HEK293 (cell line): Measurements from ENCODE around the gene AGAP5.

Experiments used
- BCL11B ChIP-seq: fragments of 450-650 bp; formaldehyde crosslinking; IDR thresholded peaks from 2 replicates; pipeline ENCODE4 v1.5.1; 2016; ENCODE audit warnings: low read depth, missing biosample characterization, missing genetic modification characterization
- KLF8 ChIP-seq: fragments of 450-650 bp; formaldehyde crosslinking; IDR thresholded peaks from 2 replicates; pipeline ENCODE4 v1.5.1; 2016; ENCODE audit warnings: missing biosample characterization, missing genetic modification characterization
- KLF9 ChIP-seq: fragments of 450-650 bp; formaldehyde crosslinking; IDR thresholded peaks from 2 replicates; pipeline ENCODE4 v1.5.1; 2016; ENCODE audit warnings: missing biosample characterization, missing genetic modification characterization, low read depth
- OVOL3 ChIP-seq: fragments of 450-650 bp; formaldehyde crosslinking; IDR thresholded peaks from 2 replicates; pipeline ENCODE4 v1.5.1; 2016; ENCODE audit warnings: missing biosample characterization, missing genetic modification characterization
- PRDM1 ChIP-seq: fragments of 450-650 bp; formaldehyde crosslinking; IDR thresholded peaks from 2 replicates; pipeline ENCODE4; 2016; ENCODE audit warnings: missing biosample characterization, missing genetic modification characterization
- SCRT2 ChIP-seq: fragments of 450-650 bp; formaldehyde crosslinking; IDR thresholded peaks from 2 replicates; pipeline ENCODE4 v1.5.1; 2016; ENCODE audit warnings: missing biosample characterization, missing genetic modification characterization
- SP2 ChIP-seq: fragments of 450-650 bp; formaldehyde crosslinking; IDR thresholded peaks from 2 replicates; pipeline ENCODE4 v1.5.1; 2016; ENCODE audit warnings: missing biosample characterization, missing genetic modification characterization
- ZBTB20 ChIP-seq: fragments of 450-650 bp; formaldehyde crosslinking; IDR thresholded peaks from 2 replicates; pipeline ENCODE4 v1.5.1; 2016; ENCODE audit warnings: missing biosample characterization, missing genetic modification characterization
- ZBTB7A ChIP-seq: fragments of 450-650 bp; formaldehyde crosslinking; IDR thresholded peaks from 2 replicates; pipeline ENCODE4 v1.5.1; 2016; ENCODE audit warnings: low read depth, missing biosample characterization, missing genetic modification characterization
- ZFHX2 ChIP-seq: fragments of 450-650 bp; formaldehyde crosslinking; conservative IDR thresholded peaks from 2 replicates; pipeline ENCODE4 v1.5.1; 2016; ENCODE audit warnings: missing biosample characterization, missing genetic modification characterization
- ZIC2 ChIP-seq: fragments of 450-650 bp; formaldehyde crosslinking; IDR thresholded peaks from 2 replicates; pipeline ENCODE4 v1.5.1; 2016; ENCODE audit warnings: missing biosample characterization, missing genetic modification characterization
- ZNF121 ChIP-seq: fragments of 450-650 bp; formaldehyde crosslinking; IDR thresholded peaks from 2 replicates; pipeline ENCODE4 v1.5.1; 2016; ENCODE audit warnings: missing biosample characterization, missing genetic modification characterization
- ZNF239 ChIP-seq: fragments of 450-650 bp; formaldehyde crosslinking; IDR thresholded peaks from 2 replicates; pipeline ENCODE4 v1.5.1; 2016; ENCODE audit warnings: missing biosample characterization, missing genetic modification characterization
- ZNF274 ChIP-seq, 2 experiments: fragments of 200-500 bp in 1 of 2; fragments of 450-650 bp in 1 of 2; sonication (Bioruptor generic) in 1 of 2; formaldehyde crosslinking in 1 of 2; IDR thresholded peaks; 2 replicates each; pipeline versions ENCODE4 v1.5.1 to v1.6.1; 2014 to 2016; ENCODE audit warnings: borderline replicate concordance in 1 of 2, inconsistent platforms in 1 of 2, low read length in 1 of 2, missing biosample characterization in 1 of 2, missing genetic modification characterization in 1 of 2
- ZNF335 ChIP-seq: fragments of 450-650 bp; formaldehyde crosslinking; conservative IDR thresholded peaks from 2 replicates; pipeline ENCODE4 v1.5.1; 2016; ENCODE audit warnings: missing biosample characterization, missing genetic modification characterization
- ZNF391 ChIP-seq: fragments of 450-650 bp; formaldehyde crosslinking; IDR thresholded peaks from 2 replicates; pipeline ENCODE4 v1.5.1; 2016; ENCODE audit warnings: low read depth, missing biosample characterization, missing genetic modification characterization, borderline replicate concordance
- ZNF394 ChIP-seq: fragments of 450-650 bp; formaldehyde crosslinking; IDR thresholded peaks from 2 replicates; pipeline ENCODE4 v1.5.1; 2016; ENCODE audit warnings: missing biosample characterization, missing genetic modification characterization, mild to moderate bottlenecking, moderate library complexity, borderline replicate concordance
- ZNF426 ChIP-seq: fragments of 450-650 bp; formaldehyde crosslinking; IDR thresholded peaks from 2 replicates; pipeline ENCODE4 v1.5.1; 2017; ENCODE audit warnings: missing biosample characterization, missing genetic modification characterization, mild to moderate bottlenecking, inconsistent platforms, moderate library complexity
- ZNF501 ChIP-seq: fragments of 450-650 bp; formaldehyde crosslinking; IDR thresholded peaks from 2 replicates; pipeline ENCODE4 v1.5.1; 2016; ENCODE audit warnings: missing biosample characterization, missing genetic modification characterization
- ZNF530 ChIP-seq: fragments of 450-650 bp; formaldehyde crosslinking; IDR thresholded peaks from 2 replicates; pipeline ENCODE4 v1.5.1; 2016; ENCODE audit warnings: low read depth, missing biosample characterization, missing genetic modification characterization
- ZNF558 ChIP-seq: fragments of 450-650 bp; formaldehyde crosslinking; IDR thresholded peaks from 2 replicates; pipeline ENCODE4 v1.5.1; 2016; ENCODE audit warnings: missing biosample characterization, missing genetic modification characterization
- ZNF561 ChIP-seq: fragments of 450-650 bp; IDR thresholded peaks from 2 replicates; pipeline ENCODE4 v1.5.1; 2018; ENCODE audit warnings: missing biosample characterization, missing genetic modification characterization, borderline replicate concordance
- ZNF585B ChIP-seq: fragments of 450-650 bp; formaldehyde crosslinking; IDR thresholded peaks from 2 replicates; pipeline ENCODE4 v1.5.1; 2016; ENCODE audit warnings: missing biosample characterization, missing genetic modification characterization
- ZNF624 ChIP-seq: fragments of 450-650 bp; formaldehyde crosslinking; IDR thresholded peaks from 2 replicates; pipeline ENCODE4 v1.5.1; 2017; ENCODE audit warnings: missing biosample characterization, missing genetic modification characterization
- TF ChIP-seq, protein P1 (sequence below): fragments of 450-650 bp; formaldehyde crosslinking; IDR thresholded peaks from 2 replicates; pipeline ENCODE4 v1.5.1; 2016; ENCODE audit warnings: missing biosample characterization, missing genetic modification characterization
- TF ChIP-seq, protein P2 (sequence below): fragments of 450-650 bp; formaldehyde crosslinking; IDR thresholded peaks from 2 replicates; pipeline ENCODE4 v1.5.1; 2016; ENCODE audit warnings: missing biosample characterization, missing genetic modification characterization, low read depth
- TF ChIP-seq, protein P3 (sequence below): fragments of 450-650 bp; formaldehyde crosslinking; IDR thresholded peaks from 2 replicates; pipeline ENCODE4 v1.5.1; 2016; ENCODE audit warnings: missing biosample characterization, missing genetic modification characterization
- TF ChIP-seq, protein P4 (sequence below): fragments of 450-650 bp; formaldehyde crosslinking; IDR thresholded peaks from 2 replicates; pipeline ENCODE4 v1.5.1; 2016; ENCODE audit warnings: missing biosample characterization, missing genetic modification characterization, borderline replicate concordance

Gene AGAP5

DNA sequence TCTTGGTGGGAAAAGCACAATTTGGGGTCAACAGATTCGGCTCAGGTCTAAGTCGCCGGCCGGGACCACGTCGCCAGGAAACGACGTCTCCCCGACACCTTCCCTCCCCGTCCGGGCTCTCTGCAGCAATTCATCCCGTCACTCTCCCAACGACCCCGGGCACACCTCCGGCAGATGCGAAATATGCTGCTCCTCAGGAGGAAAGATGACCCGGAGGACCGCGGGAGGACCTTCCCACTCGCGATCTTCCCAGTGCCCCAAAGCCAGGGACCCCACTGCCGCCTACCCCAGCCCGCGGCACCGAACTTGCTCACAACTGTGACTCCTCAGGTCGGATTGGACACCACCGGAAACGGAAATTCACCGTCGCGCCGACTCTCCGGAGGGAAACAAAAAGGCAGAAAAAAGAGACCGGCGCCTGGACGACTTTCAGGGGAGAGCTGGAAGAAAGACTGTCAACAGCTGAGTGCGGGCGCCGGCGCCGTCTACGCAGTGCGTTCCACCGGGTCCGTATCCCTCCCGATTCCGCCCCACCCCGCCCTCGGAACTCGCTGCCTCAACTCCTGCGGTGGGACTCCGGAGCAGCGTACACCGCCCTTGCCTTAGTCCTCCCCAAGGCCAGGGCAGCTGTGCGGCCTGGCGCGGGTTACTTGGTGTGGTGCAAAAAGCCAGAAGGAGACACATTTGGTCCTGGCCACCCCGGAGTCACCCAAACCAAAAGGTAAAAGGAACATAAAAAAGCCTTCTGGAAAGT, 32.4 kb upstream of the AGAP5 start (continued):
- TF ChIP-seq, protein P1, sequence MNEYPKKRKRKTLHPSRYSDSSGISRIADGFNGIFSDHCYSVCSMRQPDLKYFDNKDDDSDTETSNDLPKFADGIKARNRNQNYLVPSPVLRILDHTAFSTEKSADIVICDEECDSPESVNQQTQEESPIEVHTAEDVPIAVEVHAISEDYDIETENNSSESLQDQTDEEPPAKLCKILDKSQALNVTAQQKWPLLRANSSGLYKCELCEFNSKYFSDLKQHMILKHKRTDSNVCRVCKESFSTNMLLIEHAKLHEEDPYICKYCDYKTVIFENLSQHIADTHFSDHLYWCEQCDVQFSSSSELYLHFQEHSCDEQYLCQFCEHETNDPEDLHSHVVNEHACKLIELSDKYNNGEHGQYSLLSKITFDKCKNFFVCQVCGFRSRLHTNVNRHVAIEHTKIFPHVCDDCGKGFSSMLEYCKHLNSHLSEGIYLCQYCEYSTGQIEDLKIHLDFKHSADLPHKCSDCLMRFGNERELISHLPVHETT (tag by site-specific recombination) = peak; percentile 97
- peak; percentile 99 for TF ChIP-seq ZNF501 (tag by site-specific recombination)
- TF ChIP-seq ZBTB20 (tag by site-specific recombination) = peak; percentile 65; the same call in 1 of the 2 replicates
- no peak; the same call in 1 of the 2 replicates for TF ChIP-seq PRDM1 (tag by site-specific recombination)
- TF ChIP-seq ZFHX2 = no peak; the same call in 1 of the 2 replicates
- no peak for TF ChIP-seq BCL11B (tag by site-specific recombination)
- TF ChIP-seq KLF8 = peak; percentile 95
- no peak for TF ChIP-seq ZNF624
- no peak for TF ChIP-seq ZBTB7A (tag by site-specific recombination)
- TF ChIP-seq ZIC2 (tag by site-specific recombination) = no peak
- no peak for TF ChIP-seq ZNF530 (tag by site-specific recombination)
- peak; percentile 92; the same call in 1 of the 2 replicates for TF ChIP-seq ZNF561 (tag by site-specific recombination)
- peak; percentile 85 for TF ChIP-seq ZNF394
- TF ChIP-seq KLF9 = no peak; the same call in 1 of the 2 replicates
- TF ChIP-seq ZNF558 = no peak
- peak; percentile 70 for TF ChIP-seq ZNF335 (tag by site-specific recombination)
- TF ChIP-seq SP2 (tag by site-specific recombination) = peak; percentile 76
- TF ChIP-seq OVOL3 (tag by site-specific recombination) = no peak
- no peak; the same call in 1 of the 2 replicates for TF ChIP-seq ZNF426 (tag by site-specific recombination)
- TF ChIP-seq ZNF391 (tag by site-specific recombination) = peak; percentile 92; the same call in 1 of the 2 replicates
- 0 out of 2 replicates have a peak, but pooled peaks have one; percentile 46 for TF ChIP-seq ZNF239
- no peak for TF ChIP-seq ZNF274 (IDR thresholded peaks at IDR 0.05; ENCODE audit: low read length)
- no peak for TF ChIP-seq ZNF274 (tag by site-specific recombination; IDR thresholded peaks at IDR 0.05; ENCODE audit: borderline replicate concordance)
- TF ChIP-seq, protein P2, sequence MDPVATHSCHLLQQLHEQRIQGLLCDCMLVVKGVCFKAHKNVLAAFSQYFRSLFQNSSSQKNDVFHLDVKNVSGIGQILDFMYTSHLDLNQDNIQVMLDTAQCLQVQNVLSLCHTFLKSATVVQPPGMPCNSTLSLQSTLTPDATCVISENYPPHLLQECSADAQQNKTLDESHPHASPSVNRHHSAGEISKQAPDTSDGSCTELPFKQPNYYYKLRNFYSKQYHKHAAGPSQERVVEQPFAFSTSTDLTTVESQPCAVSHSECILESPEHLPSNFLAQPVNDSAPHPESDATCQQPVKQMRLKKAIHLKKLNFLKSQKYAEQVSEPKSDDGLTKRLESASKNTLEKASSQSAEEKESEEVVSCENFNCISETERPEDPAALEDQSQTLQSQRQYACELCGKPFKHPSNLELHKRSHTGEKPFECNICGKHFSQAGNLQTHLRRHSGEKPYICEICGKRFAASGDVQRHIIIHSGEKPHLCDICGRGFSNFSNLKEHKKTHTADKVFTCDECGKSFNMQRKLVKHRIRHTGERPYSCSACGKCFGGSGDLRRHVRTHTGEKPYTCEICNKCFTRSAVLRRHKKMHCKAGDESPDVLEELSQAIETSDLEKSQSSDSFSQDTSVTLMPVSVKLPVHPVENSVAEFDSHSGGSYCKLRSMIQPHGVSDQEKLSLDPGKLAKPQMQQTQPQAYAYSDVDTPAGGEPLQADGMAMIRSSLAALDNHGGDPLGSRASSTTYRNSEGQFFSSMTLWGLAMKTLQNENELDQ (tag by site-specific recombination) = no peak
- TF ChIP-seq, protein P3, sequence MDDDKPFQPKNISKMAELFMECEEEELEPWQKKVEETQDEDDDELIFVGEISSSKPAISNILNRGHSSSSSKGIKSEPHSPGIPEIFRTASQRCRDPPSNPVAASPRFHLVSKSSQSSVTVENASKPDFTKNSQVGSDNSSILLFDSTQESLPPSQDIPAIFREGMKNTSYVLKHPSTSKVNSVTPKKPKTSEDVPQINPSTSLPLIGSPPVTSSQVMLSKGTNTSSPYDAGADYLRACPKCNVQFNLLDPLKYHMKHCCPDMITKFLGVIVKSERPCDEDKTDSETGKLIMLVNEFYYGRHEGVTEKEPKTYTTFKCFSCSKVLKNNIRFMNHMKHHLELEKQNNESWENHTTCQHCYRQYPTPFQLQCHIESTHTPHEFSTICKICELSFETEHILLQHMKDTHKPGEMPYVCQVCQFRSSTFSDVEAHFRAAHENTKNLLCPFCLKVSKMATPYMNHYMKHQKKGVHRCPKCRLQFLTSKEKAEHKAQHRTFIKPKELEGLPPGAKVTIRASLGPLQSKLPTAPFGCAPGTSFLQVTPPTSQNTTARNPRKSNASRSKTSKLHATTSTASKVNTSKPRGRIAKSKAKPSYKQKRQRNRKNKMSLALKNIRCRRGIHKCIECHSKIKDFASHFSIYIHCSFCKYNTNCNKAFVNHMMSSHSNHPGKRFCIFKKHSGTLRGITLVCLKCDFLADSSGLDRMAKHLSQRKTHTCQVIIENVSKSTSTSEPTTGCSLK (tag by site-specific recombination) = no peak
- TF ChIP-seq ZNF121 = peak; percentile 76; the same call in 1 of the 2 replicates
- TF ChIP-seq SCRT2 (tag by site-specific recombination) = peak; percentile 95
- TF ChIP-seq, protein P4, sequence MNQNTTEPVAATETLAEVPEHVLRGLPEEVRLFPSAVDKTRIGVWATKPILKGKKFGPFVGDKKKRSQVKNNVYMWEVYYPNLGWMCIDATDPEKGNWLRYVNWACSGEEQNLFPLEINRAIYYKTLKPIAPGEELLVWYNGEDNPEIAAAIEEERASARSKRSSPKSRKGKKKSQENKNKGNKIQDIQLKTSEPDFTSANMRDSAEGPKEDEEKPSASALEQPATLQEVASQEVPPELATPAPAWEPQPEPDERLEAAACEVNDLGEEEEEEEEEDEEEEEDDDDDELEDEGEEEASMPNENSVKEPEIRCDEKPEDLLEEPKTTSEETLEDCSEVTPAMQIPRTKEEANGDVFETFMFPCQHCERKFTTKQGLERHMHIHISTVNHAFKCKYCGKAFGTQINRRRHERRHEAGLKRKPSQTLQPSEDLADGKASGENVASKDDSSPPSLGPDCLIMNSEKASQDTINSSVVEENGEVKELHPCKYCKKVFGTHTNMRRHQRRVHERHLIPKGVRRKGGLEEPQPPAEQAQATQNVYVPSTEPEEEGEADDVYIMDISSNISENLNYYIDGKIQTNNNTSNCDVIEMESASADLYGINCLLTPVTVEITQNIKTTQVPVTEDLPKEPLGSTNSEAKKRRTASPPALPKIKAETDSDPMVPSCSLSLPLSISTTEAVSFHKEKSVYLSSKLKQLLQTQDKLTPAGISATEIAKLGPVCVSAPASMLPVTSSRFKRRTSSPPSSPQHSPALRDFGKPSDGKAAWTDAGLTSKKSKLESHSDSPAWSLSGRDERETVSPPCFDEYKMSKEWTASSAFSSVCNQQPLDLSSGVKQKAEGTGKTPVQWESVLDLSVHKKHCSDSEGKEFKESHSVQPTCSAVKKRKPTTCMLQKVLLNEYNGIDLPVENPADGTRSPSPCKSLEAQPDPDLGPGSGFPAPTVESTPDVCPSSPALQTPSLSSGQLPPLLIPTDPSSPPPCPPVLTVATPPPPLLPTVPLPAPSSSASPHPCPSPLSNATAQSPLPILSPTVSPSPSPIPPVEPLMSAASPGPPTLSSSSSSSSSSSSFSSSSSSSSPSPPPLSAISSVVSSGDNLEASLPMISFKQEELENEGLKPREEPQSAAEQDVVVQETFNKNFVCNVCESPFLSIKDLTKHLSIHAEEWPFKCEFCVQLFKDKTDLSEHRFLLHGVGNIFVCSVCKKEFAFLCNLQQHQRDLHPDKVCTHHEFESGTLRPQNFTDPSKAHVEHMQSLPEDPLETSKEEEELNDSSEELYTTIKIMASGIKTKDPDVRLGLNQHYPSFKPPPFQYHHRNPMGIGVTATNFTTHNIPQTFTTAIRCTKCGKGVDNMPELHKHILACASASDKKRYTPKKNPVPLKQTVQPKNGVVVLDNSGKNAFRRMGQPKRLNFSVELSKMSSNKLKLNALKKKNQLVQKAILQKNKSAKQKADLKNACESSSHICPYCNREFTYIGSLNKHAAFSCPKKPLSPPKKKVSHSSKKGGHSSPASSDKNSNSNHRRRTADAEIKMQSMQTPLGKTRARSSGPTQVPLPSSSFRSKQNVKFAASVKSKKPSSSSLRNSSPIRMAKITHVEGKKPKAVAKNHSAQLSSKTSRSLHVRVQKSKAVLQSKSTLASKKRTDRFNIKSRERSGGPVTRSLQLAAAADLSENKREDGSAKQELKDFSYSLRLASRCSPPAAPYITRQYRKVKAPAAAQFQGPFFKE (tag by site-specific recombination) = 0 out of 2 replicates have a peak, but pooled peaks have one; percentile 70
- no peak for TF ChIP-seq ZNF585B (tag by site-specific recombination)
